RWPE1 (cell line): ENCODE data around the gene GP1BB.

Experiments used
- CTCF ChIA-PET: fragments of 350-600 bp; sonication (Branson Sonifier 250); formaldehyde crosslinking; extraction: SDS; loops from one replicate; lab custom pipeline; 2021; lab: Yijun Ruan, JAX
- POLR2A ChIA-PET: fragments of 400-600 bp; formaldehyde crosslinking; extraction: SDS; loops from one replicate; lab custom pipeline; 2020; ENCODE audit warnings: antibody characterized with exemption; ENCODE audit not compliant: low non-redundant PET; lab: Yijun Ruan, JAX
- DNase-seq: peaks from one replicate; pipeline ENCODE4 v3.0.0; 2012; ENCODE audit warnings: low spot score
- H3K27ac ChIP-seq: fragments of 450-650 bp; 2 replicates; pipeline ENCODE4 v1.5.1; 2017
- CTCF ChIP-seq: fragments of 450-650 bp; conservative IDR thresholded peaks from 2 replicates; pipeline ENCODE4 v1.5.1; 2017; ENCODE audit warnings: low read depth, mild to moderate bottlenecking

The GP1BB gene

GRCh38 chr22:19716829-19717105, 6.6 kb upstream of the GP1BB start:
- TF ChIP-seq CTCF = no peak
- CTCF ChIA-PET = interaction anchor here (0.7 to 2.3 kb wide), 2 partner anchors 34 to 37 kb away, joined by 4 to 8 read pairs; no protein-coding TSS in a partner anchor
- no peak overlapping the region for H3K27ac ChIP-seq
- POLR2A ChIA-PET = no interaction called here
- DNase-seq = no peak

GRCh38 chr22:19717181-19717580, 6.2 kb upstream of the GP1BB start:
- DNase-seq = no peak
- TF ChIP-seq CTCF = no peak
- ChIA-PET CTCF (interaction anchor here (0.7 to 2.3 kb wide), 2 partner anchors 34 to 37 kb away, joined by 4 to 8 read pairs; no protein-coding TSS in a partner anchor), POLR2A (no interaction called here)
- peak overlapping the region; percentile 62 for H3K27ac ChIP-seq

- TF ChIP-seq CTCF = peak; percentile 96
- ChIA-PET POLR2A (no interaction called here), CTCF (interaction anchor here (0.7 to 2.3 kb wide), 2 partner anchors 38 to 350 kb away, joined by 4 to 8 read pairs; no protein-coding TSS in a partner anchor)
- DNase-seq = peak; percentile 65
- peak overlapping the region; percentile 62 for H3K27ac ChIP-seq
These were observed 5.5 kb upstream of the GP1BB start for GRCh38 chr22:19717691-19718455.

- no peak for TF ChIP-seq CTCF
- no peak for DNase-seq
- POLR2A ChIA-PET = no interaction called here
- CTCF ChIA-PET = interaction anchor here (0.7 to 1.3 kb wide), 2 partner anchors 12 to 350 kb away, joined by 4 read pairs; no protein-coding TSS in a partner anchor
- peak overlapping the region; percentile 62 for H3K27ac ChIP-seq
These were observed 4.8 kb upstream of the GP1BB start for GRCh38 chr22:19718456-19719049.

GRCh38 chr22:19719050-19719482, 4.3 kb upstream of the GP1BB start:
- ChIA-PET CTCF (interaction anchor here (0.7 to 1.3 kb wide), 2 partner anchors 12 to 40 kb away, joined by 4 to 6 read pairs; no protein-coding TSS in a partner anchor), POLR2A (no interaction called here)
- no peak for DNase-seq
- no peak for TF ChIP-seq CTCF
- H3K27ac ChIP-seq = no peak overlapping the region

- POLR2A ChIA-PET = no interaction called here
- no peak overlapping the region for H3K27ac ChIP-seq
- no peak for DNase-seq
- no peak for TF ChIP-seq CTCF
- CTCF ChIA-PET = interaction anchor here (0.7 to 1.3 kb wide), 3 partner anchors 11 to 191 kb away, joined by 3 to 6 read pairs (median 4); no protein-coding TSS in a partner anchor
These were observed 3.8 kb upstream of the GP1BB start for GRCh38 chr22:19719488-19720021.
